ENCODE results near the gene HEXD. TPM values are rescaled to one million over a fixed set of nuclear protein-coding genes. Genes with fewer than 3 reads are reported as not detected.

Gene HEXD
- total RNA-seq, 2 donors from 2014 or later = 31.5 to 37.6 TPM

DNA sequence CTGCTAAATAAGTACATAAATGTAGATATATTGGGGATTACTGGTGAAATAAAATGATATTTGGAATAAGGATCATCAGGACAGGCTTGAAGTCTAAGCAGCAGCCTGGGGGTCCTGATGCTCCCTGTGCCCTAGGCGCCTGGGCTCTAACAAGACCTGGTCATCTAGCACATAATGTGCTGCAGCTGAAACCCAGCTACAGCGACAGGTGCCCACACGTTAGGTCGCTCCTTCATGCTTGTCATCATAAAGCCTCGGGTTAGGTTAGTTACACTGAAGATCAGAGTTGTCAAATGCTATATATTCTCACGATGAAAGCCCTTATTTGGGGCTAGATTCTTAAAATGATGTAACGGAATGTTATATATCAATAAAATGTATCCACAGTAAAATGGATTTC, 51.9 kb downstream of the HEXD start:
- H3K27ac Mint-ChIP-seq = no peak overlapping the region
- H3K9ac ChIP-seq (ENCODE audit: extremely low read depth, low read length, poor library complexity, severe bottlenecking) = no peak overlapping the region
- H3K36me3 Mint-ChIP-seq (ENCODE audit: low read depth) = peaks cover 58% of the 10 kb centered on the region
- DNase-seq = no peak
- no peaks in the 10 kb centered on the region for H3K4me1 Mint-ChIP-seq
- H3K9me3 Mint-ChIP-seq = no peaks in the 10 kb centered on the region
- no peak overlapping the region for H3K4me3 Mint-ChIP-seq
- no peaks in the 10 kb centered on the region for H3K4me1 ChIP-seq (ENCODE audit: control insufficient read depth, insufficient read depth, low read length)
- H3K27me3 Mint-ChIP-seq (ENCODE audit: insufficient read depth) = no peaks in the 10 kb centered on the region
- H3K9me3 ChIP-seq (ENCODE audit: control insufficient read depth, low read length) = no peaks in the 10 kb centered on the region
- peaks cover 42% of the 10 kb centered on the region for H3K36me3 ChIP-seq (ENCODE audit: control insufficient read depth, insufficient read depth, low read length)
- 98 to 100% methylated on average over 5 to 6 of the region's 7 CpGs for WGBS, 2 experiments (ENCODE audit: insufficient coverage in 1 of 2, insufficient read length in 1 of 2)
- H3K4me3 ChIP-seq (ENCODE audit: low read length) = no peak overlapping the region
- H3K27ac ChIP-seq (ENCODE audit: low read depth, low read length) = no peak overlapping the region
- H3K27me3 ChIP-seq (ENCODE audit: control insufficient read depth, insufficient read depth, low read length, poor library complexity, severe bottlenecking) = no peaks in the 10 kb centered on the region
- TF ChIP-seq, protein P1, sequence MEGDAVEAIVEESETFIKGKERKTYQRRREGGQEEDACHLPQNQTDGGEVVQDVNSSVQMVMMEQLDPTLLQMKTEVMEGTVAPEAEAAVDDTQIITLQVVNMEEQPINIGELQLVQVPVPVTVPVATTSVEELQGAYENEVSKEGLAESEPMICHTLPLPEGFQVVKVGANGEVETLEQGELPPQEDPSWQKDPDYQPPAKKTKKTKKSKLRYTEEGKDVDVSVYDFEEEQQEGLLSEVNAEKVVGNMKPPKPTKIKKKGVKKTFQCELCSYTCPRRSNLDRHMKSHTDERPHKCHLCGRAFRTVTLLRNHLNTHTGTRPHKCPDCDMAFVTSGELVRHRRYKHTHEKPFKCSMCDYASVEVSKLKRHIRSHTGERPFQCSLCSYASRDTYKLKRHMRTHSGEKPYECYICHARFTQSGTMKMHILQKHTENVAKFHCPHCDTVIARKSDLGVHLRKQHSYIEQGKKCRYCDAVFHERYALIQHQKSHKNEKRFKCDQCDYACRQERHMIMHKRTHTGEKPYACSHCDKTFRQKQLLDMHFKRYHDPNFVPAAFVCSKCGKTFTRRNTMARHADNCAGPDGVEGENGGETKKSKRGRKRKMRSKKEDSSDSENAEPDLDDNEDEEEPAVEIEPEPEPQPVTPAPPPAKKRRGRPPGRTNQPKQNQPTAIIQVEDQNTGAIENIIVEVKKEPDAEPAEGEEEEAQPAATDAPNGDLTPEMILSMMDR (conservative IDR thresholded peaks at IDR 0.05) = no peak

DNA sequence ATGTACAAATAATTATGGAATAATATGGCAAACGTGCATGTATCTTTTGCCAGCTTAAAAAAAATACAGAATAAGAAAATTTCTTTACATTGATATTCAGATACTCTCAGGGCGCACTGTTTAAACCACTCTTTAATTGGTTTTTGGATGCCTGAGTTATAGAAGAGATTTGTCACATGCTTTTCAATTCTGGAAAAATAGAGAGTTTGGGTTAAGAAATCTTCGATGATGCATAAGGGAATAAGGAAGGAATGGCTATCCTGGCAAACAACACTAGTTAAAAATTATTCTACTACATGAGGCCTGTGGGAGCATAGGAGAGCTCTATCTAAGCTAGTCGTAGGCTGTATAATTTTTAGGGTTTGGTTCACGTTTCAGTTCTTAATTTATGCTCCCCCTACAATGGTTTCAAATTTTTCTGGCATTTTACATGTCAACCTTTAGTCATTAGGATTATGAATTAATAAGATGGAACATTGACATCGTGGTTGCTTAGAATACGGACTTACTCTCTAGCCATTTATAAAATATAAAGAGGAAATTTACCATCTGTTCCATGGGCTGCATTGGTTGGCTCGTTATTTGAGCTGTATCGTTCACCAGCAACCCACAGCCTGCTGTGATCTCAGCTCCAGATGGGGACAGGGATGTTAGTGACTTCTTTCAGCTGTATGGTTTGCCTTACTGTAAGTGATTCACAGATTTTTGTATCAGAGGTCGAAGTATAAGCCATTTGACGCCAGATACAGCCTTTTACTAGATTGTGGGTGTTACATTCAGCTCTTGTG, 56.3 kb downstream of the HEXD start:
- H3K9me3 ChIP-seq (ENCODE audit: control insufficient read depth, low read length) = no peaks in the 10 kb centered on the region
- H3K27me3 ChIP-seq (ENCODE audit: control insufficient read depth, insufficient read depth, low read length, poor library complexity, severe bottlenecking) = no peaks in the 10 kb centered on the region
- no peak overlapping the region for H3K4me3 Mint-ChIP-seq
- WGBS, 2 experiments (ENCODE audit: insufficient coverage in 1 of 2, insufficient read length in 1 of 2) = 96 to 98% methylated on average over 9 to 10 of the region's 11 CpGs
- no peak overlapping the region for H3K4me3 ChIP-seq (ENCODE audit: low read length)
- no peak for DNase-seq
- H3K4me1 ChIP-seq (ENCODE audit: control insufficient read depth, insufficient read depth, low read length) = no peaks in the 10 kb centered on the region
- no peak overlapping the region for H3K27ac ChIP-seq (ENCODE audit: low read depth, low read length)
- no peaks in the 10 kb centered on the region for H3K9me3 Mint-ChIP-seq
- H3K27ac Mint-ChIP-seq = no peak overlapping the region
- H3K4me1 Mint-ChIP-seq = no peaks in the 10 kb centered on the region
- no peaks in the 10 kb centered on the region for H3K27me3 Mint-ChIP-seq (ENCODE audit: insufficient read depth)
- H3K36me3 Mint-ChIP-seq (ENCODE audit: low read depth) = peaks cover 44% of the 10 kb centered on the region
- no peak overlapping the region for H3K9ac ChIP-seq (ENCODE audit: extremely low read depth, low read length, poor library complexity, severe bottlenecking)
- H3K36me3 ChIP-seq (ENCODE audit: control insufficient read depth, insufficient read depth, low read length) = peaks cover 28% of the 10 kb centered on the region
- TF ChIP-seq, protein P1 (conservative IDR thresholded peaks at IDR 0.05) = no peak

DNA sequence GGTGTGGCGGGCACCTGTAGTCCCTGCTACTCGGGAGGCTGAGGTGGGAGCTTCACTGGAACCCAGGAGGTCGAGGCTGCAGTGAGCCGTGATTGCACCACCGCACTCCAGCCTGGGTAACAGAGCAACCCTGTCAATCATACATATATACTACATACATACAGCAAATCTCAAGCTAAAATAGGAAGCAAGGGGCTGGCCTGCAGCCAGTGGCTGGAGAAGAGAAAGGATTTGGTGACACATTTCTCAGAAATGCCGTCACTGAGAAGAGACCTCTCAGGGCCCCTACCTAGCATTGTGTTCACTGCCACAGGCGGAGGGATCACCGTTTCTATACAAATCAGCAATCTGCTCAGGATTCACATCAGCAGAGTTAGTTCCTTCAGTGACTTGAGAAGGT, 57.3 kb downstream of the HEXD start:
- no peak for DNase-seq
- no peak overlapping the region for H3K9ac ChIP-seq (ENCODE audit: extremely low read depth, low read length, poor library complexity, severe bottlenecking)
- WGBS, 2 experiments (ENCODE audit: insufficient coverage in 1 of 2, insufficient read length in 1 of 2) = 87 to 91% methylated on average over 3 to 8 of the region's 8 CpGs
- no peak overlapping the region for H3K4me3 ChIP-seq (ENCODE audit: low read length)
- H3K9me3 ChIP-seq (ENCODE audit: control insufficient read depth, low read length) = no peaks in the 10 kb centered on the region
- H3K27ac ChIP-seq (ENCODE audit: low read depth, low read length) = no peak overlapping the region
- H3K4me1 Mint-ChIP-seq = no peaks in the 10 kb centered on the region
- no peak overlapping the region for H3K4me3 Mint-ChIP-seq
- TF ChIP-seq, protein P1 (conservative IDR thresholded peaks at IDR 0.05) = no peak
- no peak overlapping the region for H3K27ac Mint-ChIP-seq
- no peaks in the 10 kb centered on the region for H3K27me3 Mint-ChIP-seq (ENCODE audit: insufficient read depth)
- no peaks in the 10 kb centered on the region for H3K27me3 ChIP-seq (ENCODE audit: control insufficient read depth, insufficient read depth, low read length, poor library complexity, severe bottlenecking)
- H3K36me3 ChIP-seq (ENCODE audit: control insufficient read depth, insufficient read depth, low read length) = peaks cover 31% of the 10 kb centered on the region
- H3K4me1 ChIP-seq (ENCODE audit: control insufficient read depth, insufficient read depth, low read length) = no peaks in the 10 kb centered on the region
- H3K9me3 Mint-ChIP-seq = no peaks in the 10 kb centered on the region
- H3K36me3 Mint-ChIP-seq (ENCODE audit: low read depth) = peaks cover 41% of the 10 kb centered on the region
